ENCODE results near the gene IFFO2.

IFFO2 gene

GRCh38 chr1:18953731-18954231 is 2.7 kb downstream of the IFFO2 start:
- peaks cover 83% of the 10 kb centered on the region for H3K4me1 ChIP-seq (ENCODE audit: insufficient read depth, low read length, poor library complexity, severe bottlenecking)
- no peak for TF ChIP-seq CTCF (conservative IDR thresholded peaks at IDR 0.05; ENCODE audit: low read length)
- no peak for TF ChIP-seq EZH2phosphoT487 (IDR thresholded peaks at IDR 0.05; ENCODE audit: borderline replicate concordance)
- H3K9me2 ChIP-seq (replicated peaks; ENCODE audit: low read depth, low read length) = no peaks in the 10 kb centered on the region
- peaks cover 39% of the 10 kb centered on the region for H4K20me1 ChIP-seq (ENCODE audit: insufficient read depth, low read length, poor library complexity, severe bottlenecking)
- H3K4me3 ChIP-seq (ENCODE audit: low read length, poor library complexity, severe bottlenecking) = peak overlapping the region; percentile 79
- no peaks in the 10 kb centered on the region for H3K36me3 ChIP-seq (ENCODE audit: insufficient read depth, low read length)
- H3K27me3 ChIP-seq (ENCODE audit: insufficient read depth, low read length, poor library complexity, severe bottlenecking) = no peaks in the 10 kb centered on the region
- H3K79me2 ChIP-seq (ENCODE audit: insufficient read depth, low read length) = peaks cover 69% of the 10 kb centered on the region
- peak overlapping the region; percentile 65 for H3K9ac ChIP-seq (ENCODE audit: low read depth, low read length, poor library complexity, severe bottlenecking)
- no peaks in the 10 kb centered on the region for H3K9me3 ChIP-seq (ENCODE audit: insufficient read depth, low read depth, low read length)
- peak overlapping the region; percentile 81 for H3K4me2 ChIP-seq (ENCODE audit: low read depth, low read length, poor library complexity, severe bottlenecking)
- 0 out of 2 replicates have a peak, but pooled peaks cover under 1% of the 10 kb centered on the region for H3F3A ChIP-seq (ENCODE audit: low read depth)
- H2AFZ ChIP-seq (ENCODE audit: low read length) = no peak overlapping the region

- Histone ChIP-seq H3K9me2 (replicated peaks; ENCODE audit: low read depth, low read length) (no peaks in the 10 kb centered on the region), H3F3A (ENCODE audit: low read depth) (0 out of 2 replicates have a peak, but pooled peaks cover 5% of the 10 kb centered on the region), H3K27me3 (ENCODE audit: insufficient read depth, low read length, poor library complexity, severe bottlenecking) (no peaks in the 10 kb centered on the region), H3K4me3 (ENCODE audit: low read length, poor library complexity, severe bottlenecking) (peak overlapping the region; percentile 79), H3K79me2 (ENCODE audit: insufficient read depth, low read length) (peaks cover 83% of the 10 kb centered on the region), H4K20me1 (ENCODE audit: insufficient read depth, low read length, poor library complexity, severe bottlenecking) (peaks cover 39% of the 10 kb centered on the region), H3K9ac (ENCODE audit: low read depth, low read length, poor library complexity, severe bottlenecking) (peak overlapping the region; percentile 66), H3K4me1 (ENCODE audit: insufficient read depth, low read length, poor library complexity, severe bottlenecking) (peaks cover 87% of the 10 kb centered on the region), H2AFZ (ENCODE audit: low read length) (no peak overlapping the region), H3K4me2 (ENCODE audit: low read depth, low read length, poor library complexity, severe bottlenecking) (peak overlapping the region; percentile 81), H3K36me3 (ENCODE audit: insufficient read depth, low read length) (no peaks in the 10 kb centered on the region), H3K9me3 (ENCODE audit: insufficient read depth, low read depth, low read length) (no peaks in the 10 kb centered on the region)
- no peak for TF ChIP-seq CTCF (conservative IDR thresholded peaks at IDR 0.05; ENCODE audit: low read length)
- no peak for TF ChIP-seq EZH2phosphoT487 (IDR thresholded peaks at IDR 0.05; ENCODE audit: borderline replicate concordance)
Observed at GRCh38 chr1:18951818-18952391, 4.6 kb downstream of the IFFO2 start.

DNA sequence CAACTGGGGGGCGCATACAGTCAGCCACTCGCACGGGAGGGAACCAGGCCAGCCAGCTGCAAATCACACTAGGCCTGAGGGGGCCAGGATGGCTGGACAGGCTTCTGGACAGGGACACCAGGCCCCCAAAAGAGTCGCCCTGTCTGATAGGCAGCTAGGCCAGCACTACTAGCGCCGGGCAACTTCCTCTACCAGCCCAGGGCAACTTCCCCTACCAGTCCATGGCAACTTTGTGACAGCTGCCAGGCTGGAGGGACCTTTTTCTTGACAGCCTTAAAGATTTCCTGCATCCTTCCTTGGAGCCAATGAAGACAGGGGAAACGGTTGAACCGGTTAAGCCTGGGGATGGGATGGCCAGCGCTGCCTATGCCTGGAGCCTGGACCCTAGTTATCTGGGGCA is 5.1 kb downstream of the IFFO2 start:
- Histone ChIP-seq H3K4me2 (ENCODE audit: low read depth, low read length, poor library complexity, severe bottlenecking) (peak overlapping the region; percentile 81), H3K9ac (ENCODE audit: low read depth, low read length, poor library complexity, severe bottlenecking) (peak overlapping the region; percentile 66), H4K20me1 (ENCODE audit: insufficient read depth, low read length, poor library complexity, severe bottlenecking) (peaks cover 39% of the 10 kb centered on the region), H3K4me1 (ENCODE audit: insufficient read depth, low read length, poor library complexity, severe bottlenecking) (peaks cover 90% of the 10 kb centered on the region), H3K4me3 (ENCODE audit: low read length, poor library complexity, severe bottlenecking) (peak overlapping the region; percentile 79), H3K9me2 (replicated peaks; ENCODE audit: low read depth, low read length) (no peaks in the 10 kb centered on the region), H3F3A (ENCODE audit: low read depth) (0 out of 2 replicates have a peak, but pooled peaks cover 5% of the 10 kb centered on the region), H3K27me3 (ENCODE audit: insufficient read depth, low read length, poor library complexity, severe bottlenecking) (no peaks in the 10 kb centered on the region), H3K9me3 (ENCODE audit: insufficient read depth, low read depth, low read length) (no peaks in the 10 kb centered on the region), H3K36me3 (ENCODE audit: insufficient read depth, low read length) (no peaks in the 10 kb centered on the region), H2AFZ (ENCODE audit: low read length) (no peak overlapping the region), H3K79me2 (ENCODE audit: insufficient read depth, low read length) (peaks cover 88% of the 10 kb centered on the region)
- TF ChIP-seq EZH2phosphoT487 (IDR thresholded peaks at IDR 0.05; ENCODE audit: borderline replicate concordance) (no peak), CTCF (conservative IDR thresholded peaks at IDR 0.05; ENCODE audit: low read length) (no peak)

Measured in Loucy (cell line).